ENCODE results near the gene SPPL3. TPM values are rescaled to one million over a fixed set of nuclear protein-coding genes. Genes with fewer than 3 reads are reported as not detected.

SPPL3 gene
- total and polyA plus RNA-seq, 8 donors: 44.5 to 76.2 (median 68.1) TPM

DNA sequence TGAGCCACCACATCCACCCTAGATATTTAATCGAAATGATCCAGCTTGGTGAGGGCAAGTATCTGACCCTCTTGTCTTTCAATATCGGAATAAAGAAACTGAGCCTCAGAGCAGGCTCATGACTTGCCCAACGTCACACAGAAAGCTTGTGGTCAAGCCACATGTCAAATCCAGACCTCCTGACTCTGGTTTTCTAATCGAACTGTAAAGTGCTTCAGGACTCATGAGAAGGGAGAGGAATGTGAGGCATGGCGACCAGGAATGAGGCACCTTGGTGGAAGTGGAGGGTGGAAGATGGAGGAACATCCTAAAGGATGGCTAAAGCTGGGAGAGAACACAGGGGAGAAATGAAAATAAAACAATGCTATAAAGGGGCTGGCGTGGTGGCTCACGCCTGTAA, 27.9 kb upstream of the SPPL3 start:
- no peak for DNase-seq
- Histone ChIP-seq H3K4me1 (peaks cover 0 to 14% of the 10 kb centered on the region in 2 donors), H3K9me3 (no peaks in the 10 kb centered on the region), H3K4me3 (no peak overlapping the region), H3K27me3 (no peaks in the 10 kb centered on the region), H3K36me3 (no peaks in the 10 kb centered on the region), H3K27ac (no peak overlapping the region)
- no peak for TF ChIP-seq CTCF (IDR thresholded peaks at IDR 0.05)
- intact Hi-C loops (cut with DNase I): no loop called here
- no peak for ATAC-seq

DNA sequence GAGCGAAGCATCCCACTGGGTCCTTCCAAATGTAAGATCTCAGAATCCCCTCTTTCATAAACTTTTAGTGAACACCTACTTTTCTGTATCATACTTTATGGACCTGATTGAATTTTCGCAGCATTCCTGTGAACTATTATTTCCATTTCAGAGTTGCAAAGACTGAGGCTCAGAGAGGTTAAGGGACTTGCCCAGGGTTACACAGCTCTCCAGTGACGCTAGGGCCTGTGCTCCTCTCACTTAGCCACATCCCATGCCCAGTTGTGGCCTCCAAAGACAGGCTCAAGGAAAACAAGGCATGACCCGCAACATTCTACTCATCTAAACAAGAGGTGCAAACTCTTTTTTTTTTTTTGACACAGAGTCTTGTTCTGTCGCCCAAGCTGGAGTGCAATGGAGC, 25.9 kb upstream of the SPPL3 start:
- ATAC-seq: no peak
- Histone ChIP-seq H3K27ac (no peak overlapping the region), H3K9me3 (no peaks in the 10 kb centered on the region), H3K4me1 (no peaks in the 10 kb centered on the region), H3K36me3 (no peaks in the 10 kb centered on the region), H3K4me3 (no peak overlapping the region), H3K27me3 (no peaks in the 10 kb centered on the region)
- intact Hi-C loops (cut with DNase I): no loop called here
- DNase-seq: no peak
- no peak for TF ChIP-seq CTCF (IDR thresholded peaks at IDR 0.05)

- H3K36me3 ChIP-seq: no peaks in the 10 kb centered on the region
- ATAC-seq: peak; percentile 60
- H3K4me1 ChIP-seq: no peaks in the 10 kb centered on the region
- TF ChIP-seq CTCF (IDR thresholded peaks at IDR 0.05): no peak
- H3K27me3 ChIP-seq: no peaks in the 10 kb centered on the region
- intact Hi-C loops (cut with DNase I): no loop called here
- H3K27ac ChIP-seq: no peak overlapping the region
- H3K9me3 ChIP-seq: no peaks in the 10 kb centered on the region
- DNase-seq: peak in 1 of 4 donors; percentile 82
- H3K4me3 ChIP-seq: no peak overlapping the region
Observed at GRCh38 chr12:120928864-120929652, 24.9 kb upstream of the SPPL3 start.

GRCh38 chr12:120925740-120926563, 21.8 kb upstream of the SPPL3 start:
- Histone ChIP-seq H3K9me3 (no peaks in the 10 kb centered on the region), H3K36me3 (no peaks in the 10 kb centered on the region), H3K4me1 (no peaks in the 10 kb centered on the region), H3K4me3 (no peak overlapping the region), H3K27me3 (no peaks in the 10 kb centered on the region), H3K27ac (no peak overlapping the region)
- intact Hi-C loops (cut with DNase I): no loop called here
- ATAC-seq (no peak), DNase-seq (no peak)
- TF ChIP-seq CTCF (IDR thresholded peaks at IDR 0.05): no peak

GRCh38 chr12:120922279-120922678, 18.1 kb upstream of the SPPL3 start:
- intact Hi-C loops (cut with DNase I): no loop called here
- no peak for DNase-seq
- Histone ChIP-seq H3K27ac (no peak overlapping the region), H3K9me3 (peaks cover 0 to 19% of the 10 kb centered on the region in 2 donors), H3K4me3 (no peak overlapping the region), H3K36me3 (no peaks in the 10 kb centered on the region), H3K27me3 (no peaks in the 10 kb centered on the region), H3K4me1 (no peaks in the 10 kb centered on the region)
- TF ChIP-seq CTCF (IDR thresholded peaks at IDR 0.05): no peak
- no peak for ATAC-seq
